Myocyte (in vitro differentiated cells): Measurements from ENCODE around the gene MYO15B. TPM values are rescaled to one million over a fixed set of nuclear protein-coding genes. Genes with fewer than 3 reads are reported as not detected.
A peak's percentile ranks its signal among the peaks of the same experiment; 100 is the strongest.

ENCODE experiments used
- DNase-seq: peaks from one replicate; pipeline ENCODE4 v3.0.0-alpha.2; 2012; ENCODE audit warnings: low read depth
- total RNA-seq: library from RNA; depleted of rRNA; stranded (reverse); fragments of >200 nt; gene quantifications from 2 replicates; pipeline ENCODE4 v1.2.3, GENCODE V29; 2014

The MYO15B gene
- total RNA-seq, 1 donor from 2014 or later, result 0.11 TPM

DNA sequence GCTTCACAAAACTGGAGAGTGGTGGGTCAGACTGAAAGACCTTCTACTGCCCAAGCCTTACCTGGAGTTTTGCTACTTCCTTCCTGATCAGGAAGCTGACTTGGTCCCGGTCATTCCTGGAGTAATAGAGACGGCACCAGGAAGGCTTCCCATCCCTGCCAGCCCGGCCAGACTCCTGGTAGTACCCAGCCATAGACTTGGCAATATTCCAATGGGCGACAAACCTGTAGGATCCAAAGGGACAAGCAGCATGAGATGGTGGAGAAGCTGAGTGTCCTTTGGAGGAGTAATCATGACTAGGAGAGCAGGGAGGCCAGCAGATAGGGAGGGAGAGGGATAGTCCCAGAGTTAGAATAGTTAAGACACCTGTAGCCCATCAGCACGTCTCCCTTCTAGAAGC lies 70.6 kb downstream of the MYO15B start:
- DNase-seq, result no peak

- DNase-seq, result no peak
Measured at GRCh38 chr17:75661531-75661930, 73.9 kb downstream of the MYO15B start.

DNA sequence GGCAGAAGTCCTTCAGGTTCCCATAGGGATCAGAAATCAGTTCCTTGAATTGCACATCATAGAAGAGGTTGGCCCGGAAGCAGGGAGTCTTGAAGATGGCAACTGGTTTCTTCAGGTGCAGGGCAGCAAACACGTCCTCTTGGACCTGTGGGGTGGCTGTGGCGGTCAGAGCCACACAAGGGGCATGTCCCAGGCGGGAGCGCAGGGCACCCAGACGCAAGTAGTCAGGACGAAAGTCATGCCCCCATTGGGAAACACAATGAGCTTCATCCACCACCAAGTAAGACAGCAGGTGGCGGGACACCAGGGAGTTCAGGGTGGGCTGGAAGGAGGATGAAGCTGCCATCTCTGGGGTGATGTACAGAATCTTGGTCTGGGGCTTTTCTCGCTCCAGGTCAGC lies 74.9 kb downstream of the MYO15B start:
- DNase-seq, result no peak

GRCh38 chr17:75664099-75664549 lies 76.5 kb downstream of the MYO15B start:
- no peak for DNase-seq

GRCh38 chr17:75665981-75666380 lies 78.4 kb downstream of the MYO15B start:
- no peak for DNase-seq

GRCh38 chr17:75666959-75667790 lies 79.6 kb downstream of the MYO15B start, which contains the start of the genes RECQL5 and SAP30BP:
TSS of gene RECQL5 (minus strand) at chr17:75667154. CDS start at chr17:75666557, 597 bp downstream.
TSS of gene SAP30BP (plus strand) at chr17:75667338. CDS start at chr17:75667373, 35 bp downstream.
- DNase-seq, result peak; percentile 99

GRCh38 chr17:75667825-75668224 lies 80.2 kb downstream of the MYO15B start:
- DNase-seq, result no peak

DNA sequence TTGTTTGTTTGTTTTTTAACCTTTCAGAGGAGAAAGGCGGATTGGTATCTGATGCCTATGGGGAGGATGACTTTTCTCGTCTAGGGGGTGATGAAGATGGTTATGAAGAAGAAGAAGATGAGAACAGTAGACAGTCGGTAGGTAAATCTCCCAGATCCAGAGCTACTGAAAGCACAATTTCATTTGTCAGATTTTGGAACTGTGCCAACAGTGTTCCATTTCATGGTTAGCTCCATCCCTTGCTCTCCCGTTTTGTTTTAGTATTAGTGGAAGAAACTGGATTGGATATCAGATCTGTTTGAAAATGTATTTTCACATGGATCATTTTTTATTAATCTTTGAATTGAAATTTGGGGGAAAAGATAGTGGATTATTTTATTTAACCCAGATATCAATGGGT lies 80.9 kb downstream of the MYO15B start:
- DNase-seq, result no peak

DNA sequence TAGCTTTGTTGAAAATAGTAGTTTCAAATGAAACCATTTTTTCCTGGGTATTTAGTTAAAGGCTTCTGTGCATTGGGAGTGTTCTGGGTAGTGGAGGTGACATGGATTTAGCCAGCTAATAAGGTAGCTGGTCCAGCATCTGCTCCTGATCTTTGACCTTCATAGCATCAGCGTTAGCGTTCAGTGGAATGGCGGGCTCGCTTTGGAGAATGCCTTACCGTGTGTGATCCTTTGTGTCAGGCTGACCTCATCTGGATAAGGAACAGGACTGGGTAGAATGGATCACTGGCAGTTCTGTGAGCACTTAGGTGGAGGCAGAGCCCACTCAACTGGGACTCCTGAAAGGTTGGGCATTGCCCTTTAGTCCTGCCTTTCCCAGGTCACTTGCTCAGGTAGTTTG lies 83.3 kb downstream of the MYO15B start:
- DNase-seq, result no peak

DNA sequence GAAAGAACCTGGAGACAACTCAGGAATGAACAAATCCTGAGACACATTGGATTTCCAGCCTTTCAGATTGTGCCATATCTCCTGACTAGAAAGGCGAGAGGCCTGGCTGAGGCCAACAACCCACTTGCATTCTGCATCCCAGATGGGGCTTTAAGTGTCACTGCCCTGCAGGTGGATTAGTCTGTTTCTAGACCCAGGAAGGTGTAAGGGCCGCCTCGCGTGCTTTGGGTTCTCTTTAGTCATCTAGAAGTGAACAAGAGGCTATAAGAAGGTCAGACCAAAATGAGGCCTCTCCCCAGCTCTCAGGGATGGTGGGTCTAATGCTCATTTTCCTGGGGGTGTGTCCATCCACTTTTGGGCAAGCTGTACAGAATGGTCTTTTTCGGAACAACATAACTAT lies 84.4 kb downstream of the MYO15B start:
- DNase-seq, result no peak

DNA sequence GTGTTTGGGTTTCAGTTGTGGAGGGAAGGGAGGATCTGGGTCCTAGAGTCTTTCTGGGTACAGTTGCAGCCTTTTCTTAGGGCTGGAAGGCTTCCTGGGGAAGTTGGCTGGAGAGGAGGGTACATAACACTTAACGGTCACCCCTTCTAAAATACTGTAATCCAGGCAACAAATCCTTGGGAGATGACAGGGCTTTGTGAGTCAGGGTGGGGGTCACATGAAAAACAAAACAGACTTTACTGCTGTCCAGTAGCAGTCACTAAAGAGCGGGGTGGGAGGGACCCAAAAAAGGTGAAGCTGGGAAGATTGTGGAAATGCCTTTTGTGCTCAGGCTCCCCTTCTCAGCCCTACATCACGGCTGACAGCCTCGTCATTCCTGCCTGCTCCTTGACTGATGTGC lies 85.9 kb downstream of the MYO15B start:
- DNase-seq, result no peak

Other genes starting within 250 kb of the MYO15B start
- gene GRB2, start 182.1 kb upstream of the MYO15B start, total RNA-seq, result 125 and 138 TPM in 2 replicates
- 73.0 and 80.0 TPM in 2 replicates for gene TMEM94, start 131.2 kb upstream of the MYO15B start, total RNA-seq
- gene CASKIN2, start 72.3 kb upstream of the MYO15B start, total RNA-seq, result 14.4 and 16.9 TPM in 2 replicates
- gene TSEN54, start 71.3 kb upstream of the MYO15B start, total RNA-seq, result 28.2 and 44.4 TPM in 2 replicates
- gene LLGL2, start 62.1 kb upstream of the MYO15B start, total RNA-seq, result 0.68 and 0.75 TPM in 2 replicates
- gene SMIM5, start 45.6 kb downstream of the MYO15B start, total RNA-seq, result 1.8 and 4.4 TPM in 2 replicates
- gene RECQL5, start 79.4 kb downstream of the MYO15B start, total RNA-seq, result 19.9 and 20.7 TPM in 2 replicates
- gene SAP30BP, start 79.5 kb downstream of the MYO15B start, total RNA-seq, result 34.3 and 47.4 TPM in 2 replicates
- gene ITGB4, start 133.7 kb downstream of the MYO15B start, total RNA-seq, result 0.13 TPM in 1 of 2 replicates, not detected in the other
- 18.5 and 24.0 TPM in 2 replicates for gene GALK1, start 177.4 kb downstream of the MYO15B start, total RNA-seq
- 12.7 and 23.6 TPM in 2 replicates for gene UNK, start 197.0 kb downstream of the MYO15B start, total RNA-seq